ENCODE data around the gene DEDD2.

DEDD2 gene

GRCh38 chr19:42224940-42225717 lies 7.7 kb upstream of the DEDD2 start:
- peaks cover 35% of the 10 kb centered on the region for H3K36me3 Mint-ChIP-seq (ENCODE audit: low read depth)
- peaks cover 29% of the 10 kb centered on the region for H3K4me1 Mint-ChIP-seq (ENCODE audit: low read depth)
- no peak overlapping the region for H3K4me3 Mint-ChIP-seq
- no peak overlapping the region for H3K27ac Mint-ChIP-seq
- no peaks in the 10 kb centered on the region for H3K27me3 Mint-ChIP-seq (ENCODE audit: low read depth)
- H3K9me3 Mint-ChIP-seq, result no peaks in the 10 kb centered on the region

GRCh38 chr19:42220751-42221097 lies 3.2 kb upstream of the DEDD2 start:
- H3K27me3 Mint-ChIP-seq (ENCODE audit: low read depth), result no peaks in the 10 kb centered on the region
- H3K9me3 Mint-ChIP-seq, result no peaks in the 10 kb centered on the region
- H3K27ac Mint-ChIP-seq, result peak overlapping the region; percentile 95
- H3K4me1 Mint-ChIP-seq (ENCODE audit: low read depth), result peaks cover 39% of the 10 kb centered on the region
- peak overlapping the region; percentile 100 for H3K4me3 Mint-ChIP-seq
- H3K36me3 Mint-ChIP-seq (ENCODE audit: low read depth), result peaks cover 21% of the 10 kb centered on the region

GRCh38 chr19:42219812-42220750 lies 2.6 kb upstream of the DEDD2 start, which contains the start of gene ZNF526:
ZNF526 (plus strand) TSS chr19:42220312; CDS start chr19:42224404, 4,092 bp downstream.
- H3K4me1 Mint-ChIP-seq (ENCODE audit: low read depth), result peaks cover 46% of the 10 kb centered on the region
- peak within 1 kb of the TSS; percentile 95 for H3K27ac Mint-ChIP-seq
- H3K36me3 Mint-ChIP-seq (ENCODE audit: low read depth), result peaks cover 26% of the 10 kb centered on the region
- H3K9me3 Mint-ChIP-seq, result no peaks in the 10 kb centered on the region
- no peaks in the 10 kb centered on the region for H3K27me3 Mint-ChIP-seq (ENCODE audit: low read depth)
- H3K4me3 Mint-ChIP-seq, result peak within 1 kb of the TSS; percentile 100

- Mint-ChIP-seq H3K4me1 (ENCODE audit: low read depth) (peaks cover 62% of the 10 kb centered on the region), H3K36me3 (ENCODE audit: low read depth) (peaks cover 40% of the 10 kb centered on the region), H3K9me3 (no peaks in the 10 kb centered on the region), H3K4me3 (peak overlapping the region; percentile 100), H3K27me3 (ENCODE audit: low read depth) (no peaks in the 10 kb centered on the region), H3K27ac (peak overlapping the region; percentile 99)
Observed at GRCh38 chr19:42216653-42217519, 591 bp downstream of the DEDD2 start.

GRCh38 chr19:42214810-42215485 lies 2.5 kb downstream of the DEDD2 start:
- Mint-ChIP-seq H3K4me3 (peak overlapping the region; percentile 100), H3K9me3 (no peaks in the 10 kb centered on the region), H3K27me3 (ENCODE audit: low read depth) (no peaks in the 10 kb centered on the region), H3K36me3 (ENCODE audit: low read depth) (peaks cover 38% of the 10 kb centered on the region), H3K27ac (peak overlapping the region; percentile 46), H3K4me1 (ENCODE audit: low read depth) (peaks cover 55% of the 10 kb centered on the region)

- Mint-ChIP-seq H3K36me3 (ENCODE audit: low read depth) (peaks cover 57% of the 10 kb centered on the region), H3K4me3 (peak overlapping the region; percentile 47), H3K9me3 (no peaks in the 10 kb centered on the region), H3K4me1 (ENCODE audit: low read depth) (peaks cover 56% of the 10 kb centered on the region), H3K27ac (peak overlapping the region; percentile 66), H3K27me3 (ENCODE audit: low read depth) (no peaks in the 10 kb centered on the region)
Observed at GRCh38 chr19:42212886-42213285, 4.6 kb downstream of the DEDD2 start.

GRCh38 chr19:42208612-42209011 lies 8.9 kb downstream of the DEDD2 start:
- no peaks in the 10 kb centered on the region for H3K27me3 Mint-ChIP-seq (ENCODE audit: low read depth)
- H3K27ac Mint-ChIP-seq, result peak overlapping the region; percentile 41
- H3K4me3 Mint-ChIP-seq, result no peak overlapping the region
- peaks cover 61% of the 10 kb centered on the region for H3K36me3 Mint-ChIP-seq (ENCODE audit: low read depth)
- H3K4me1 Mint-ChIP-seq (ENCODE audit: low read depth), result peaks cover 46% of the 10 kb centered on the region
- H3K9me3 Mint-ChIP-seq, result no peaks in the 10 kb centered on the region

GRCh38 chr19:42207767-42208271 lies 9.7 kb downstream of the DEDD2 start:
- Mint-ChIP-seq H3K4me3 (peak overlapping the region; percentile 26), H3K9me3 (no peaks in the 10 kb centered on the region), H3K27ac (peak overlapping the region; percentile 78), H3K36me3 (ENCODE audit: low read depth) (peaks cover 59% of the 10 kb centered on the region), H3K27me3 (ENCODE audit: low read depth) (no peaks in the 10 kb centered on the region), H3K4me1 (ENCODE audit: low read depth) (peaks cover 45% of the 10 kb centered on the region)

- Mint-ChIP-seq H3K4me1 (ENCODE audit: low read depth) (peaks cover 49% of the 10 kb centered on the region), H3K27me3 (ENCODE audit: low read depth) (no peaks in the 10 kb centered on the region), H3K27ac (peak overlapping the region; percentile 78), H3K36me3 (ENCODE audit: low read depth) (peaks cover 63% of the 10 kb centered on the region), H3K9me3 (no peaks in the 10 kb centered on the region), H3K4me3 (no peak overlapping the region)
Observed at GRCh38 chr19:42206871-42207755, 10.4 kb downstream of the DEDD2 start.

GRCh38 chr19:42204664-42205063 lies 12.8 kb downstream of the DEDD2 start:
- H3K27ac Mint-ChIP-seq, result peak overlapping the region; percentile 12
- peaks cover 66% of the 10 kb centered on the region for H3K4me1 Mint-ChIP-seq (ENCODE audit: low read depth)
- peaks cover 74% of the 10 kb centered on the region for H3K36me3 Mint-ChIP-seq (ENCODE audit: low read depth)
- no peak overlapping the region for H3K4me3 Mint-ChIP-seq
- no peaks in the 10 kb centered on the region for H3K27me3 Mint-ChIP-seq (ENCODE audit: low read depth)
- no peaks in the 10 kb centered on the region for H3K9me3 Mint-ChIP-seq

GRCh38 chr19:42203700-42204099 lies 13.8 kb downstream of the DEDD2 start:
- Mint-ChIP-seq H3K4me1 (ENCODE audit: low read depth) (peaks cover 69% of the 10 kb centered on the region), H3K27me3 (ENCODE audit: low read depth) (no peaks in the 10 kb centered on the region), H3K9me3 (no peaks in the 10 kb centered on the region), H3K36me3 (ENCODE audit: low read depth) (peaks cover 70% of the 10 kb centered on the region), H3K27ac (peak overlapping the region; percentile 75), H3K4me3 (no peak overlapping the region)

- Mint-ChIP-seq H3K27ac (peak overlapping the region; percentile 99), H3K36me3 (ENCODE audit: low read depth) (peaks cover 67% of the 10 kb centered on the region), H3K4me3 (peak overlapping the region; percentile 87), H3K27me3 (ENCODE audit: low read depth) (no peaks in the 10 kb centered on the region), H3K9me3 (no peaks in the 10 kb centered on the region), H3K4me1 (ENCODE audit: low read depth) (peaks cover 64% of the 10 kb centered on the region)
Observed at GRCh38 chr19:42202290-42202880, 15.1 kb downstream of the DEDD2 start.
